GM19351 (cell line): ENCODE measurements around the gene KAZN.

ENCODE experiments used
- ATAC-seq: cut with Tn5 transposase; IDR thresholded peaks from one replicate; pipeline ENCODE4 v1.9.1; 2021; ENCODE audit warnings: mild to moderate bottlenecking, moderate library complexity; ENCODE audit not compliant: unreplicated experiment

The KAZN gene

GRCh38 chr1:14897997-14898645 is 299.6 kb downstream of the KAZN start:
- ATAC-seq, result no peak

- no peak for ATAC-seq
Measured at GRCh38 chr1:14899686-14900085, 301.2 kb downstream of the KAZN start.

- ATAC-seq, result no peak
Measured at GRCh38 chr1:14901371-14901954, 303.0 kb downstream of the KAZN start.

- ATAC-seq, result no peak
Measured at GRCh38 chr1:14903922-14904321, 305.4 kb downstream of the KAZN start.

GRCh38 chr1:14906665-14907064 is 308.2 kb downstream of the KAZN start:
- ATAC-seq, result no peak

GRCh38 chr1:14907416-14907815 is 308.9 kb downstream of the KAZN start:
- ATAC-seq, result no peak

- no peak for ATAC-seq
Measured at GRCh38 chr1:14909273-14909672, 310.8 kb downstream of the KAZN start.

GRCh38 chr1:14909920-14910460 is 311.5 kb downstream of the KAZN start:
- ATAC-seq, result no peak

GRCh38 chr1:14910984-14911721 is 312.7 kb downstream of the KAZN start:
- ATAC-seq, result no peak

GRCh38 chr1:14912839-14913481 is 314.5 kb downstream of the KAZN start:
- no peak for ATAC-seq

- no peak for ATAC-seq
Measured at GRCh38 chr1:14913482-14914177, 315.1 kb downstream of the KAZN start.

GRCh38 chr1:14914351-14914988 is 316.0 kb downstream of the KAZN start:
- ATAC-seq, result no peak

- ATAC-seq, result no peak
Measured at GRCh38 chr1:14915356-14916054, 317.0 kb downstream of the KAZN start.

GRCh38 chr1:14919289-14919688 is 320.8 kb downstream of the KAZN start:
- no peak for ATAC-seq

GRCh38 chr1:14919751-14920150 is 321.3 kb downstream of the KAZN start:
- ATAC-seq, result no peak

GRCh38 chr1:14921057-14921456 is 322.6 kb downstream of the KAZN start:
- ATAC-seq, result no peak

- no peak for ATAC-seq
Measured at GRCh38 chr1:14922942-14923726, 324.6 kb downstream of the KAZN start.

- ATAC-seq, result no peak
Measured at GRCh38 chr1:14923727-14924452, 325.4 kb downstream of the KAZN start.
